Glutamatergic neuron (in vitro differentiated cells): ENCODE data around the gene NDUFB8. TPM values are rescaled to one million over a fixed set of nuclear protein-coding genes. Genes with fewer than 3 reads are reported as not detected.

Experiments
- DNase-seq: peaks from one replicate; pipeline ENCODE4 v3.0.0; 2022
- H3K27ac Mint-ChIP-seq: one replicate; pipeline ENCODE4 v1.8.0; 2020; ENCODE audit warnings: mild to moderate bottlenecking, mixed read lengths, inconsistent platforms; ENCODE audit not compliant: unreplicated experiment
- H3K27me3 Mint-ChIP-seq: one replicate; pipeline ENCODE4 v1.8.0; 2020; ENCODE audit warnings: mild to moderate bottlenecking, moderate library complexity, mixed read lengths, inconsistent platforms; ENCODE audit not compliant: unreplicated experiment
- H3K36me3 Mint-ChIP-seq: one replicate; pipeline ENCODE4 v1.8.0; 2020; ENCODE audit warnings: mild to moderate bottlenecking, mixed read lengths, inconsistent platforms; ENCODE audit not compliant: unreplicated experiment
- H3K4me1 Mint-ChIP-seq: one replicate; pipeline ENCODE4 v1.8.0; 2020; ENCODE audit warnings: mild to moderate bottlenecking, low read depth, mixed read lengths, inconsistent platforms; ENCODE audit not compliant: unreplicated experiment
- H3K4me3 Mint-ChIP-seq: one replicate; pipeline ENCODE4 v1.8.0; 2020; ENCODE audit warnings: mild to moderate bottlenecking, mixed read lengths, inconsistent platforms; ENCODE audit not compliant: unreplicated experiment
- H3K9me3 Mint-ChIP-seq: one replicate; pipeline ENCODE4 v1.8.0; 2020; ENCODE audit warnings: mild to moderate bottlenecking, moderate library complexity, mixed read lengths, inconsistent platforms; ENCODE audit not compliant: unreplicated experiment
- CTCF ChIP-seq: fragments of 200-600 bp; sonication (generic); IDR thresholded peaks from one replicate; pipeline ENCODE4 v1.5.0; 2021; ENCODE audit not compliant: partially characterized antibody, unreplicated experiment
- total RNA-seq: library from RNA; stranded (reverse); fragmentation: NEBNext Ultra II Directional; extraction: Animal tissue kit (Norgen Biotek cat#: 25700); gene quantifications from one replicate; pipeline ENCODE4 v1.2.1, GENCODE V29; 2021; ENCODE audit not compliant: unreplicated experiment

The NDUFB8 gene
- total RNA-seq, 1 donor from 2014 or later = 284 TPM

- Mint-ChIP-seq H3K4me3 (no peak overlapping the region), H3K4me1 (no peaks in the 10 kb centered on the region), H3K9me3 (no peaks in the 10 kb centered on the region), H3K27ac (no peak overlapping the region), H3K27me3 (peaks cover 3% of the 10 kb centered on the region), H3K36me3 (peaks cover 5% of the 10 kb centered on the region)
- DNase-seq = no peak
- no peak for TF ChIP-seq CTCF
Measured at GRCh38 chr10:100554902-100555301, 25.2 kb upstream of the NDUFB8 start.

- no peak for DNase-seq
- Mint-ChIP-seq H3K4me1 (no peaks in the 10 kb centered on the region), H3K9me3 (no peaks in the 10 kb centered on the region), H3K27ac (no peak overlapping the region), H3K4me3 (no peak overlapping the region), H3K27me3 (peaks cover 3% of the 10 kb centered on the region), H3K36me3 (peaks cover 5% of the 10 kb centered on the region)
- no peak for TF ChIP-seq CTCF
Measured at GRCh38 chr10:100553929-100554328, 24.3 kb upstream of the NDUFB8 start.

- no peak for TF ChIP-seq CTCF
- Mint-ChIP-seq H3K4me1 (no peaks in the 10 kb centered on the region), H3K27me3 (peaks cover under 1% of the 10 kb centered on the region), H3K36me3 (peaks cover 6% of the 10 kb centered on the region), H3K4me3 (no peak overlapping the region), H3K9me3 (no peaks in the 10 kb centered on the region), H3K27ac (no peak overlapping the region)
- DNase-seq = no peak
Measured at GRCh38 chr10:100551738-100552137, 22.1 kb upstream of the NDUFB8 start.

GRCh38 chr10:100551196-100551595 is 21.5 kb upstream of the NDUFB8 start:
- Mint-ChIP-seq H3K4me3 (no peak overlapping the region), H3K36me3 (peaks cover 6% of the 10 kb centered on the region)

GRCh38 chr10:100544950-100545349 is 15.3 kb upstream of the NDUFB8 start:
- no peaks in the 10 kb centered on the region for H3K27me3 Mint-ChIP-seq
- H3K4me3 Mint-ChIP-seq = no peak overlapping the region
- TF ChIP-seq CTCF = no peak
- no peaks in the 10 kb centered on the region for H3K4me1 Mint-ChIP-seq
- H3K9me3 Mint-ChIP-seq = no peaks in the 10 kb centered on the region
- no peak for DNase-seq
- peaks cover 6% of the 10 kb centered on the region for H3K36me3 Mint-ChIP-seq
- H3K27ac Mint-ChIP-seq = no peak overlapping the region

More at GRCh38 chr10:100551196-100551595, 21.5 kb upstream of the NDUFB8 start:
- no peaks in the 10 kb centered on the region for H3K9me3 Mint-ChIP-seq
- DNase-seq = no peak
- no peaks in the 10 kb centered on the region for H3K4me1 Mint-ChIP-seq
- no peak overlapping the region for H3K27ac Mint-ChIP-seq
- H3K27me3 Mint-ChIP-seq = no peaks in the 10 kb centered on the region
- no peak for TF ChIP-seq CTCF
